ENCODE results near the gene PPM1A. TPM values are rescaled to one million over a fixed set of nuclear protein-coding genes. Genes with fewer than 3 reads are reported as not detected.

Gene PPM1A
- polyA plus RNA-seq, 10 donors: 48.2 to 85.4 (median 66.0) TPM

Other genes with a start within 250 kb of the PPM1A start
- gene PCNX4, start 157.3 kb upstream of the PPM1A start, polyA plus RNA-seq (ENCODE audit: insufficient read length in 10 of 10): 10 to 100 TPM; 41.4 to 67.6 (median 55.1) TPM
- gene DHRS7, start 83.8 kb upstream of the PPM1A start, polyA plus RNA-seq (ENCODE audit: insufficient read length in 10 of 10): 100 to 1,000 TPM in 1 of 10 donors, 10 to 100 TPM in 9; 48.7 to 101 (median 73.2) TPM
- 1 to 10 TPM in 7 of 10 donors, under 1 TPM in 3; 0.78 to 3.1 (median 1.4) TPM for gene C14orf39, start 236.8 kb downstream of the PPM1A start, polyA plus RNA-seq (ENCODE audit: insufficient read length in 10 of 10)

All from muscle of back (tissue), 10 donors.